T-helper 2 cell treated with Interferon-gamma antibody and Interleukin-4, amounts not matched to agents 100 ng/mL and 5 ng/mL, for 36 hours (primary cell): ENCODE results near the gene GYG2. TPM values are rescaled to one million over a fixed set of nuclear protein-coding genes. Genes with fewer than 3 reads are reported as not detected.
"Not testable (repeated sequence)": the region's sequence is repeated elsewhere in the genome, so short reads cannot be mapped to it uniquely, and the experiment has no call there.

ENCODE experiments used
- intact Hi-C: fragments of 100-400 bp; cut with micrococcal nuclease; formaldehyde crosslinking; loops from one replicate; pipeline ENCODE4 v1.15.1; 2023
- total RNA-seq: library from RNA; stranded (reverse); gene quantifications from 2 replicates; pipeline ENCODE4 v1.2.3, GENCODE V29; 2022

The GYG2 gene
- total RNA-seq, 1 donor from 2014 or later, result not detected

- intact Hi-C loops, result no loop called here
Measured at GRCh38 chrX:2901367-2902036, 72.8 kb downstream of the GYG2 start.

- intact Hi-C loops, result no loop called here
Measured at GRCh38 chrX:2902841-2903240, 74.1 kb downstream of the GYG2 start.

- intact Hi-C loops, result no loop called here
Measured at GRCh38 chrX:2903366-2903765, 74.6 kb downstream of the GYG2 start.

GRCh38 chrX:2907295-2907694, 78.6 kb downstream of the GYG2 start:
- intact Hi-C loops, result no loop called here

GRCh38 chrX:2908125-2908685, 79.5 kb downstream of the GYG2 start:
- intact Hi-C loops, result no loop called here

GRCh38 chrX:2910109-2910508, 81.4 kb downstream of the GYG2 start:
- intact Hi-C loops, result no loop called here

GRCh38 chrX:2913118-2913517, 84.4 kb downstream of the GYG2 start:
- intact Hi-C loops, result no loop called here

GRCh38 chrX:2917767-2918166, 89.0 kb downstream of the GYG2 start:
- intact Hi-C loops, result no loop called here

- intact Hi-C loops, result no loop called here
Measured at GRCh38 chrX:2921193-2921592, 92.5 kb downstream of the GYG2 start.

GRCh38 chrX:2921750-2922149, 93.0 kb downstream of the GYG2 start:
- intact Hi-C loops, result no loop called here

- intact Hi-C loops, result no loop called here
Measured at GRCh38 chrX:2924151-2924550, 95.4 kb downstream of the GYG2 start.

GRCh38 chrX:2926255-2926654, 97.5 kb downstream of the GYG2 start:
- intact Hi-C loops, result not testable (repeated sequence)

- intact Hi-C loops, result no loop called here
Measured at GRCh38 chrX:2926664-2927275, 98.0 kb downstream of the GYG2 start.

GRCh38 chrX:2928191-2928582, 99.5 kb downstream of the GYG2 start:
- intact Hi-C loops, result no loop called here

GRCh38 chrX:2928583-2929434, 100.1 kb downstream of the GYG2 start, which contains the start of gene ARSD:
TSS of gene ARSD (minus strand) at chrX:2929339. CDS start at chrX:2929275, 64 bp downstream.
- intact Hi-C loops, result no loop called here

- intact Hi-C loops, result no loop called here
Measured at GRCh38 chrX:2931155-2931554, 102.4 kb downstream of the GYG2 start.

GRCh38 chrX:2931612-2932011, 102.9 kb downstream of the GYG2 start:
- intact Hi-C loops, result no loop called here

Other genes with a start within 250 kb of the GYG2 start
- 375 and 387 TPM in 2 replicates for gene CD99, start 137.6 kb upstream of the GYG2 start, total RNA-seq
- not detected in 2 replicates for gene XG, start 76.9 kb upstream of the GYG2 start, total RNA-seq
- gene ARSD, start 100.4 kb downstream of the GYG2 start, total RNA-seq, result 4.1 and 4.9 TPM in 2 replicates
- gene ARSH, start 177.6 kb downstream of the GYG2 start, total RNA-seq, result not detected in 2 replicates
- gene ARSF, start 212.5 kb downstream of the GYG2 start, total RNA-seq, result not detected in 2 replicates